Renal pelvis (tissue), 4 donors: ENCODE data around the gene HAPLN2. TPM values are rescaled to one million over a fixed set of nuclear protein-coding genes. Genes with fewer than 3 reads are reported as not detected.

ENCODE experiments used
- DNase-seq: peaks from one replicate; pipeline ENCODE4 v3.0.0-alpha.2; 2013
- polyA plus RNA-seq, 3 donors: library from polyadenylated mRNA; unstranded; fragments of 120-200 nt; gene quantifications; one replicate each; pipeline ENCODE4 v1.2.1, GENCODE V29; 2013; ENCODE audit not compliant: insufficient read length in 3 of 3

Gene HAPLN2
- polyA plus RNA-seq, 3 donors, result 0.13 to 0.71 (median 0.64) TPM

GRCh38 chr1:156662005-156662799 lies 43.0 kb downstream of the HAPLN2 start:
- no peak for DNase-seq

- no peak for DNase-seq
These were observed 43.5 kb downstream of the HAPLN2 start for GRCh38 chr1:156662800-156663055.

DNA sequence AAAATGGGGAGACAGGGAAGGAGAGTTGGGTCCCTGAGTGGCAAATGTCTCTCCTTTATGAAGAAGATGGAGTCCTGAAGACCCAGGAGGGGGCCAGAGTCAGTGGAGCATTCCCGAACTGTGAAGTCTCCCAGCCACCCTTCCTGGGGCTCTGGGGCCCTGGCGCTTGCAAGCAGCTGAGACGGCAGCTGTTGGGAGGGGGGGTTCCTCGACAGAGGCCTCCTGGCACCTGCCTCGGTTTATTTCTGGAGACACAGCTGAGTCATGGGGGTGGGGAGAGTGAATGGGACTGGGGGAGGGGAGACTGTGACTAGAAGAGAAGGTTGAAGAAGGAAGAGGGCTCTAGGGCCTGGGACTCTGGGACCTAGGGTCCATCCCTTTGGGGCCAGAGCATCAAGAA lies 44.0 kb downstream of the HAPLN2 start:
- DNase-seq, result no peak

GRCh38 chr1:156664046-156664766 lies 45.0 kb downstream of the HAPLN2 start:
- peak; percentile 69 for DNase-seq

DNA sequence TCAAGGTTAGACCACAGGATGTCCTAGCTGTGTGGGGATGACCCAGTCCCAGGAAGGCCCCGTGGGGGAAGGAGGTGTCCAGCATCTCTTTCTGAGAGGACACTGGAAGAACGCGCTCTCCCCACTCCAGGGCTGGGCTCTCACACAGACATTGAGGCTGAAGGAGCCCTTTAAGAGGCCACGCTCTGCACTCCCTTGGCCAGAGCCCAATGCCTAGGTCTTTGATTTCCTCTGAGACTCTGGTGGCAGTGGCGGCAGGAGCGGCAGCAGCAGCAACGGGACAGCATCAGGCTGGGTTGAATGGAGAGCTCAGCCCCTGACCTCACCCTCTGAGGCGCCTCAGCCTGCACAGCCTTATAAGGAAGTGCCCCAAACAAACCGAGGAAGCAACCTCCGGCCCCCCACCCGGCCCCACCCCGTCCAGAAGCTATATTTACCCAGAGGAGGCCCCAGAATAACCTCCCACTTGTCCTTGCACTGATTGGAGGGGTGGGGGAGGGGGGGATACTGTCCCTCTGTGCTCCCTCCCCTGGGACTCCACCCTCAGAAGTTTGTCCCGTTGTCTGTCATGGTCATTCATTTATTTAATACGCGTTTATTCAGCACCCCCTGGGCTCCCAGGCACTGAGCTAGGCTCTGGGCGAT lies 45.7 kb downstream of the HAPLN2 start:
- DNase-seq, result no peak

DNA sequence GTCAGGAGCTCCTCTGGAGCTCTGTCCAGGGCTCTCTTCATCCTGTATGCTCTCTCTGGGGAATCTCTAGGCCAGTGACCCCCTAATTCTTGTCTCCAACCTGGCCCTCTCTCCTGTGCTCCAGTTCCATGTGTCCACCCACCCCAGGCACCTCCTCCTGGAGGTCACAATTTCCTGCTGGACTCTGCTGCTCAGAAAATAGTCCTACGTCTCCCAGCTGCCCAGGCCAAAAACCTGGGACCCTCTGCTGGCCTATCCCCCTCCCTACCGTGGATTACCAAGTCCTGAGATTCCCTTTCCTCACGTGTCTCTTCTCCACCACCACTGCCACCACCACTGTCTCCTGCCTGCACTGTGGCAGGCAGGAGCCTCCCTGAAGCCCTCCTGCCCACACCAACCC lies 46.3 kb downstream of the HAPLN2 start:
- no peak for DNase-seq

- DNase-seq, result no peak
These were observed 47.8 kb downstream of the HAPLN2 start for GRCh38 chr1:156666862-156667609.

- DNase-seq, result no peak
These were observed 48.4 kb downstream of the HAPLN2 start for GRCh38 chr1:156667610-156667967.

DNA sequence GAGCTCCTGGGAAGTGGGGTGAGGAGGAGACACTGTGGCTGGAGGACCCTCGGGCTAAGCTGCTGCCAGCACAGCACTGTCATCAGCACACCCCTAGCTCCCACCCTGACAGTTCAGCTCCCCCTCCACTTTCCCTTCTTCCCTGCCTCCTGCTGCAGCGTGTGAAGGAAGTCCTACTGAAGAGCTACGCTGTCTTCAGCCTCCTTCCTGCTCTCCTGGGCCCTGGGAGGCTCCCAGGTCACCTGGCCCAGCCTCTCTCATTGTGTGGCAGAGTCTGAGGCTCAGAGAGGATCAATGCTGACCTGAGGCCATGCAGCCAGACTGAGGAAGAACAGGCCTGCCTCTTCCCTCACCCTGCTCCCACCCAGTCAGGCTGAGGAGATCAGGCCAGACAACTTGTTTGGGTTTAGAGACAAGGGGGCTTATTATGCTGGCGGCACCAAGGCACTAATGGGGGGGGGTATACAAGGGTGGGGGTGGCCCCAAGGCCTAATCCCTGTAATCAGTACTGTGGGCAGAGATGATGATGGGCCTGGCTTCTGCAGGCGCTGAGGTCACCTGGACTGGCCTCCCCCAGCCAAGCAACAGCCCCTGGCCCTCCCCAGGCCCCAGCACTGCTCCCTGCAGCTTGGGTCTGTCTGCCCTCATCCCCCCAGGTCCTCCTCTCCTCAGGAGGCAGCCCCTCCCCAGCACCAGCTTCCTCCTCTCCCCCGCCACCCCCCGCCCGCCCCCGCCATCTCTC lies 48.9 kb downstream of the HAPLN2 start:
- DNase-seq, result no peak

DNA sequence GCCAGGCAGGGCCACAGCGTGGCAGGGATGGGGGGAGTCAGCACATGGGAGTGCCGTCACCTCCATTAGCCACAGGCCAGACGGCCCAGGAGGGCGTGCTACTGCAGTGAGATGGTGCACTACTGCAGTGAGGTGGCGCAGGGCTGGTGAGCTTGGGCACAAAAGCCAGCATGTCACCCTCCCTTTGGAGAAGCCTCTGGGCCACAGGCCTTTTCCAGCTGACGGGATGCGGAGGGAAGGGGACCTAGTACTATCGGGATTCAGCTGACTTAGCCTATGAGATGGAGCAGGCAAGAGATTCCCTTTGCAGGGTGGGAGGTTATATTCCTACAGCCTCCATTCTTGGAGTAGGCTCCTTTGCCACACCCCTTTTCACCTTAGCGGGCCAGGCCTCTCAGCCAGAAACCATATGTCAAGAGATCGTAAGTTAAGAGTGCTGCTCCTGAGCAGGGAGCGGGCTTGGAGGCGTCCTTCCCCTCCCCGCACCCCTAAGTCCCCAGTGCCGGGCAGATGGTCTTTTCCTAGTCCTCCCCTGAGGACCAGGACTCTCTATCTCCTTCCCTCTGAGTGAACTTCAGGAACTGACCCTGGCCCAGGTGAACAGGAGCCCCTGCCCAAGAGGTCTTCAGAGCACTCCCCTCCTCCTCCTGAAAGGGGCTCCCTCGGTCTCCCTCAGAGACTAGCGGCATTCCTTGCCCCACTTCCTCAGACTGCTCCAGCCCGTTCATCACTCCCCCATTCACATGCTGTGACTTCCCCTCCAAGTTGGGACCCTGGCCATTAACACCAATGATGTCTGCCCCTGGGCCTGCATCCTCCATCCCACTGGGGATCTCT lies 49.8 kb downstream of the HAPLN2 start:
- DNase-seq, result no peak

GRCh38 chr1:156669794-156670193 lies 50.6 kb downstream of the HAPLN2 start:
- no peak for DNase-seq

DNA sequence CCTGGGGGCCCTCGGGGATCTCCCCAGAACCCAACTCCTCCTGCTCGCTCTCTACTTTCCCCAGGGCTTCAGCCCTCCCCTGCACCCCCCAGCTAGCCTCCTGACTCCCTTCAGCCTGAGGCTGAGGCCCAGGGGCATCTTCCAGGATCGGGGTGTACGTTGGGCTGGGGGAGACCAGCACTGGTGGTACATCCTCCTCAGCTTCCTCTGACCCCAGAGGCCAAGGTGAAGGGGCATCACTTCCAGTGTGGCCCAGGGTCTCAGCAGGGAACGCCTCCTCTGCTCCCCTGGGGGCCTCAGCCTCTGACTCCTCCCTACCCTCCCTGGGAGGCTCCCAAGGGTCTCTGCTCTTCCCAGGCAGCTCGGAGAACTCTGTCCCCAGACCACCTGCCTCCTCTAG lies 51.1 kb downstream of the HAPLN2 start:
- no peak for DNase-seq

- DNase-seq, result no peak
These were observed 51.6 kb downstream of the HAPLN2 start for GRCh38 chr1:156670791-156671190.

GRCh38 chr1:156671804-156672203 lies 52.6 kb downstream of the HAPLN2 start:
- no peak for DNase-seq

DNA sequence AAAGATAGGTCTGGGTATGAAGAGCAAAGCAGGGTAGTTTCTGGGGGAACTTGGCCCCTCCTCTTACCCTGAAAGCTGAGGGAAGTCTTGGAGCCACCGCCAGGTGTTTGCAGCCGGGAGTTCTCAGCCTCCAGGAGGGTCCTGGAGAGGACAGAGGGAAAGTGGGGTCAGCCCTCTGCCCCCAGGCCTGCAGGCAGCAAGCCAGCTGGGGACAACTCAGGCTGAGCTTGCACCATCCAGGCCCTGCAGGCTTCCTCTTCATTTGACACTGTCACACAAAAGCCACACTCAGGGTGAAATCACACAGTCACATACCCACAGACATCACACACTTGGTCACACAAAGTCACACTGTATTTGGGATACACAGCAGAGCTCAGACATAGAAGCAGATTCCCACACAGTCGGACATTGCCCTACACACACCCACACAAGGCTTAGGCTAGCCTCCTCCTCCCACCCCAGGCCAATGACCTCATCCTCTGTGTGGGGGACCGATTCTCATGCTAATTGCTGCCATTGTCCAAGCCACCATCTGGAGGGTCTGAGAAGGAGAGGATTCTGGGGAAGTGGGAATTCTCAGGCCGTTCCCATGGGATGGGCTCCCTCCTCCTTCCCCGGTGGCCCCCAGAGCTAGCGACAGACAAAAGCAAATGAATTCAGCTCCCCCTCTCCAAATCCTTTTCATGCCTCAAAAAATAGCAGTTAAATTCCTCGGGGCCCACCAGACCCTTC lies 54.3 kb downstream of the HAPLN2 start:
- DNase-seq, result no peak

Other genes with a start within 250 kb of the HAPLN2 start
- gene MEF2D, start 118.6 kb upstream of the HAPLN2 start, polyA plus RNA-seq, result 10 to 100 TPM; 25.9 to 29.3 (median 26.8) TPM
- 10 to 100 TPM; 14.1 to 17.0 (median 14.8) TPM for gene IQGAP3, start 46.9 kb upstream of the HAPLN2 start, polyA plus RNA-seq
- gene TTC24, start 39.7 kb upstream of the HAPLN2 start, polyA plus RNA-seq, result 1 to 10 TPM; 1.0 to 2.2 (median 1.1) TPM
- 10 to 100 TPM; 71.1 to 83.0 (median 72.8) TPM for gene NAXE, start 27.6 kb upstream of the HAPLN2 start, polyA plus RNA-seq
- 10 to 100 TPM; 33.0 to 38.7 (median 36.4) TPM for gene GPATCH4, start 17.9 kb upstream of the HAPLN2 start, polyA plus RNA-seq
- gene BCAN, start 22.7 kb downstream of the HAPLN2 start, polyA plus RNA-seq, result 1 to 10 TPM in 1 of 3 donors, under 1 TPM in 2; 0.18 to 2.2 (median 0.26) TPM
- 100 to 1,000 TPM; 148 to 171 (median 156) TPM for gene NES, start 58.0 kb downstream of the HAPLN2 start, polyA plus RNA-seq
- gene CRABP2, start 86.2 kb downstream of the HAPLN2 start, polyA plus RNA-seq, result 100 to 1,000 TPM in 1 of 3 donors, 10 to 100 TPM in 2; 68.5 to 113 (median 93.8) TPM
- gene METTL25B, start 109.1 kb downstream of the HAPLN2 start, polyA plus RNA-seq, result 10 to 100 TPM; 28.6 to 51.8 (median 39.2) TPM
- 10 to 100 TPM; 33.1 to 44.6 (median 39.7) TPM for gene ISG20L2, start 109.4 kb downstream of the HAPLN2 start, polyA plus RNA-seq
- gene MRPL24, start 121.7 kb downstream of the HAPLN2 start, polyA plus RNA-seq, result 10 to 100 TPM; 69.0 to 76.6 (median 74.0) TPM
- 100 to 1,000 TPM; 267 to 298 (median 284) TPM for gene HDGF, start 132.3 kb downstream of the HAPLN2 start, polyA plus RNA-seq
- 100 to 1,000 TPM; 108 to 113 (median 113) TPM for gene PRCC, start 148.1 kb downstream of the HAPLN2 start, polyA plus RNA-seq
- under 1 TPM; 0.65 to 0.99 (median 0.91) TPM for gene SH2D2A, start 197.4 kb downstream of the HAPLN2 start, polyA plus RNA-seq
- gene INSRR, start 239.7 kb downstream of the HAPLN2 start, polyA plus RNA-seq, result 1 to 10 TPM; 1.6 to 3.0 (median 2.0) TPM
- 1 to 10 TPM; 1.3 to 2.0 (median 1.3) TPM for gene NTRK1, start 241.4 kb downstream of the HAPLN2 start, polyA plus RNA-seq